ENCODE data around the gene MCCC1.

Gene MCCC1

GRCh38 chr3:182979674-182980191, 119.6 kb downstream of the MCCC1 start:
- DNase-seq: no peak

- DNase-seq: no peak
Observed at GRCh38 chr3:182979103-182979673, 120.1 kb downstream of the MCCC1 start.

GRCh38 chr3:182978387-182978786, 120.9 kb downstream of the MCCC1 start:
- DNase-seq: no peak

- no peak for DNase-seq
Observed at GRCh38 chr3:182973047-182973446, 126.2 kb downstream of the MCCC1 start.

- no peak for DNase-seq
Observed at GRCh38 chr3:182972387-182972786, 126.9 kb downstream of the MCCC1 start.

- DNase-seq: no peak
Observed at GRCh38 chr3:182971637-182972036, 127.7 kb downstream of the MCCC1 start.

GRCh38 chr3:182970811-182971418, 128.4 kb downstream of the MCCC1 start:
- no peak for DNase-seq

GRCh38 chr3:182969853-182970252, 129.4 kb downstream of the MCCC1 start:
- DNase-seq: no peak

- DNase-seq: no peak
Observed at GRCh38 chr3:182969277-182969676, 130.0 kb downstream of the MCCC1 start.

- DNase-seq: no peak
Observed at GRCh38 chr3:182967218-182968204, 131.8 kb downstream of the MCCC1 start.

GRCh38 chr3:182965861-182966366, 133.4 kb downstream of the MCCC1 start:
- DNase-seq: no peak
